Fibroblast of the aortic adventitia (primary cell): ENCODE data around the gene SPATS1. TPM values are rescaled to one million over a fixed set of nuclear protein-coding genes. Genes with fewer than 3 reads are reported as not detected.

ENCODE experiments used
- DNase-seq: peaks from one replicate; pipeline ENCODE4 v3.0.0-alpha.2; 2010; ENCODE audit warnings: low read depth
- H3K4me3 ChIP-seq: 2 replicates; pipeline ENCODE4 v1.5.1; 2011; ENCODE audit warnings: low read depth, mild to moderate bottlenecking, control low read depth, low read length, moderate library complexity
- total RNA-seq: library from RNA; depleted of rRNA; stranded (reverse); fragments of >200 nt; gene quantifications from 2 replicates; pipeline ENCODE4 v1.2.3, GENCODE V29; 2012; ENCODE audit warnings: low replicate concordance
- TF ChIP-seq, protein P1 (sequence below): IDR thresholded peaks from 2 replicates; pipeline ENCODE4 v1.5.1; 2011; ENCODE audit warnings: mild to moderate bottlenecking, low read length, control low read depth, inconsistent platforms; ENCODE audit not compliant: insufficient read depth

SPATS1 gene
- total RNA-seq, 1 donor, result not detected

DNA sequence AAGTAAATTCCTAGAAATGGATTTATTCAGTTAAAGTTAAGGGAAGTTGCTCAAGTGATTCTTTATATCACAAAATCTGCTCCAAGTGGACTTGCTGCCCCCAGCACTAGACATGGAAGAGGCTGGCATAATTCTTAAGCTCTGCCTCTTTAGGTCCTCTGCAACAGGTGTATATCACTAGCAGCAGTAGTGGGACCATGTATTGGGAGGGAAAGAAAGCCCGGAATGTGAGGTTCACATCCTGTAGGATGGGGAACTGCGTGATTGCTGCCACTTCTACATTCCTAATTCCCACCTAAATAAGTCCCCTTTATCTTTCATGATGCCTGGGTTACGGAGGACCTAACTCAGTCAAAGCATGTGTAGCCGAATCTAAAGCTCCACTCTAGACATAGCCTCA is 13.2 kb downstream of the SPATS1 start:
- DNase-seq, result no peak
- TF ChIP-seq, protein P1, sequence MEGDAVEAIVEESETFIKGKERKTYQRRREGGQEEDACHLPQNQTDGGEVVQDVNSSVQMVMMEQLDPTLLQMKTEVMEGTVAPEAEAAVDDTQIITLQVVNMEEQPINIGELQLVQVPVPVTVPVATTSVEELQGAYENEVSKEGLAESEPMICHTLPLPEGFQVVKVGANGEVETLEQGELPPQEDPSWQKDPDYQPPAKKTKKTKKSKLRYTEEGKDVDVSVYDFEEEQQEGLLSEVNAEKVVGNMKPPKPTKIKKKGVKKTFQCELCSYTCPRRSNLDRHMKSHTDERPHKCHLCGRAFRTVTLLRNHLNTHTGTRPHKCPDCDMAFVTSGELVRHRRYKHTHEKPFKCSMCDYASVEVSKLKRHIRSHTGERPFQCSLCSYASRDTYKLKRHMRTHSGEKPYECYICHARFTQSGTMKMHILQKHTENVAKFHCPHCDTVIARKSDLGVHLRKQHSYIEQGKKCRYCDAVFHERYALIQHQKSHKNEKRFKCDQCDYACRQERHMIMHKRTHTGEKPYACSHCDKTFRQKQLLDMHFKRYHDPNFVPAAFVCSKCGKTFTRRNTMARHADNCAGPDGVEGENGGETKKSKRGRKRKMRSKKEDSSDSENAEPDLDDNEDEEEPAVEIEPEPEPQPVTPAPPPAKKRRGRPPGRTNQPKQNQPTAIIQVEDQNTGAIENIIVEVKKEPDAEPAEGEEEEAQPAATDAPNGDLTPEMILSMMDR, result no peak
- H3K4me3 ChIP-seq, result no peak overlapping the region

DNA sequence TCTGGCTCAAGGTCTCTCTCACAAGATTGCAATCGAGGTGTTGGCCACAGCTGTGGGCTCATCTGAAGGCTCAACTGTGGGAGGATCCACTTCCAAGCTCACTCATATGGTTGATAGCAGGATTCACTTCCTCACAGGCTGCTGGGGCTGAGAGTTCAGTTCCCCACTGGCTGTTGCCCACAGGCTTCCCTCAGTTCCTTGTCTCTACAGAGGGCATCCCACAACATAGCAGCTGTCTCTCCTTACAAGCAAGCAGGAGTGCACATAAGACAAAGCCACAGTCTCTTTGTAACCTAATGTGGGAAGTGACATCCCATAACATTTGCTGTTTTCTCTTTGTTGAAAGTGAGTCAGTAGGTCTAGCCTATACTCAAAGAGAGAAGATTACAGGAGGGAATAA is 14.0 kb downstream of the SPATS1 start:
- TF ChIP-seq, protein P1, result no peak
- no peak for DNase-seq
- H3K4me3 ChIP-seq, result no peak overlapping the region

DNA sequence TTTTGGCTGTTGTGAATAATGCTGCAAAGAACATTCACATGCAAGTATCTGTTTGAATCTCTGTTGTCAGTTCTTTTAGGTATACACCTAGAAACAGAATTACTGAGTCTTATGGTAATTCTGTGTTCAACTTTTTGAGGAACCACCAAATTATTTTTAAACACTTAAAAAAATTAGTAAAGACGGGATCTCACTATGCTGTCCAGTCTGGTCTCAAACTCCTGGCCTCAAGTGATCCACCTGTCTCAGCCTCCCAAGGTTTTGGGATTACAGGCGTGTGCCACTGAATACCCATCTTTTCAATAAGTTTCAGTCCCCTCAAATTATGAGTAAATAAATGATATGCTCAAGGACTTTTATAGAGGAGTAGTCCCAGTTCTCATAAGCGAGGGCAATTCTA is 17.5 kb downstream of the SPATS1 start:
- TF ChIP-seq, protein P1, result no peak
- no peak overlapping the region for H3K4me3 ChIP-seq
- no peak for DNase-seq

DNA sequence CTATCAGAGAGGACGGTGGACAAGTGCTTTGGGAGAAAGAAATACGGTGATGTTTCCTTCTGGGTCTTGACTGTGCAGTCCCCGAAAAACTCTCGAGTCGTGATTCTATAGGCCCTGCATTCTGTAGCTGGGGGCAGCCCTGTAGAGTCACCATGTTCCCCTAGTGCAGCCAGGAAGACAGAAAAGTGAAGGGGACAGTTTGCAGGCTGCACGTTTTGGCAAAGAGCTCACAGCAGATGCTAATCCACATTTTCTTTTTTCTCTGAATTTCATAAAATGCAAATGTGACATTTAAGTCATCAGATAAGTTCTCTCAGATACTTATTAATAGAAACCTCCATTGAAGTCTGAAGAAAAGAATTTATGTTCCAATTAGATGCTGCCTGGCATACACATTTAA is 19.5 kb downstream of the SPATS1 start:
- no peak for DNase-seq
- TF ChIP-seq, protein P1, result no peak

DNA sequence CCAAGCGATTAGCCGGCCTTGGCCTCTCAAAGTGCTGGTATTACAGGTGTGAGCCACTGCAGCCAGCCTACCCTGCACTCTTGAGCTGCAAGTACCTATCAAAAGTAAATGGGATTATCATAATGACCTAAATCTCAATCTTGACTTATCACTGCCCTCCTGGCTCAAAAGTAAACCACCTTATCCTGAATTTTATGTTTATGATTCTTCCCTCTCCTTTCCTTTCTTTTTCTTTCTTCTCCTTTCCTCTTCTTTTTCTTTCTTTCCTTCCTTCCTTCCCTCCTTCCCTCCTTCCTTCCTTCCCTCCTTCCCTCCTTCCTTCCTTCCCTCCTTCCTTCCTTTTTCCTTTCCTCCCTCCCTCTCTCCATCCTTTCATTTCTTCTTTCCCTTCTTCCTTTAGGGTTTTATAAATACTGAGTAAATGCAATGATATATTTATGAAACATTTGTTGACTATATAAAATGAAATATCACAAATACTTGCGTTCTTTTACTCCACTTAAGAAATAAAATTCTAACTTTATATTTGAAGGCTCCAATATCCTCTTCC is 21.0 kb downstream of the SPATS1 start:
- TF ChIP-seq, protein P1, result no peak
- no peak overlapping the region for H3K4me3 ChIP-seq
- DNase-seq, result no peak

More for the DNA sequence above, 19.5 kb downstream of the SPATS1 start:
- H3K4me3 ChIP-seq, result no peak overlapping the region

DNA sequence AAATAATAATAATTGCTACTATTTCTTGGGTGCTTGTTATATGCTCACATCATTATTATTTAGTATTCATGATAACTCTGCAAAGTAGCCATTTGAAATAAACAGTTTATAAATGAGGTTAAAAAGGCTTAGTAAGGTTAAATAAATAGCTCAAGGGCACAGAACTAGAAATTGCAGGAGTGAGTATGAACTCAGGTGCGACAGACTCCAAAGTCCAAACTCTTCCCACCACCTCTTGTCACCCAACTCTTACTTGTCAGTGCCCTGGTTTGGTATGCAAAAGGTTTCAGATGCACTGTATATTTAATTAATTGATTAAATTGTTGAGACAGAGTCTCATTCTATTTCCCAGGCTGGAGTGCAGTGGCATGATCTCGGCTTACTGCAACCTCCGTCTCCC is 24.3 kb downstream of the SPATS1 start:
- no peak for DNase-seq
- TF ChIP-seq, protein P1, result no peak
- H3K4me3 ChIP-seq, result no peak overlapping the region

DNA sequence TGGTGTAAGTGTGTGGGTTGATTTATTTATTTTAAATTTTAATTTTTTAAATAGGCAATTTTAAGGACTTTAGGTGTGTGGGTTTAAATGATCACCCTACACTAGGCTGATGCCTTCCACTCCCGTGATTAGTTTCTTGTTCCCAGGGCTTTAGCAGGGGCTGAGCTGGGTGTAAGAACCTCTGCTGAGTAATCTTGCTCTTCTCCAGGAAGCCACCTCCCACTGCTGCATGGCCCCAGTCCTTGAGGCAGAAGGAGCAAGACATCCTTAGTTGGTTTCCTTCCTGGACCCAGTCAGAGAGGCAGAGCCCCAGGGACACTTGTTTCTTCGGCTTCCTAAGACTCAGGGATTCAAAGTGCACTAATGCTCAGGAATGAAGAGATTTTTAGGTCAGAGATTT is 25.2 kb downstream of the SPATS1 start:
- no peak overlapping the region for H3K4me3 ChIP-seq
- no peak for DNase-seq
- TF ChIP-seq, protein P1, result no peak
